HL-60 (cell line): ENCODE measurements around the gene DAZAP1.

Experiments
- CTCF ChIP-seq: IDR thresholded peaks from one replicate; pipeline ENCODE4 v1.5.1; 2011; ENCODE audit warnings: low read length, control low read depth, inconsistent platforms; ENCODE audit not compliant: insufficient read depth
- POLR2AphosphoS5 ChIP-seq: IDR thresholded peaks from 2 replicates; pipeline ENCODE4 v1.6.1; 2012; ENCODE audit warnings: low read depth
- REST ChIP-seq: IDR thresholded peaks from 2 replicates; pipeline ENCODE4 v1.6.1; 2012; ENCODE audit warnings: low read depth; ENCODE audit not compliant: insufficient replicate concordance
- SPI1 ChIP-seq: IDR thresholded peaks from 2 replicates; pipeline ENCODE4 v1.6.1; 2012; ENCODE audit warnings: low read depth, mild to moderate bottlenecking, borderline replicate concordance

DNA sequence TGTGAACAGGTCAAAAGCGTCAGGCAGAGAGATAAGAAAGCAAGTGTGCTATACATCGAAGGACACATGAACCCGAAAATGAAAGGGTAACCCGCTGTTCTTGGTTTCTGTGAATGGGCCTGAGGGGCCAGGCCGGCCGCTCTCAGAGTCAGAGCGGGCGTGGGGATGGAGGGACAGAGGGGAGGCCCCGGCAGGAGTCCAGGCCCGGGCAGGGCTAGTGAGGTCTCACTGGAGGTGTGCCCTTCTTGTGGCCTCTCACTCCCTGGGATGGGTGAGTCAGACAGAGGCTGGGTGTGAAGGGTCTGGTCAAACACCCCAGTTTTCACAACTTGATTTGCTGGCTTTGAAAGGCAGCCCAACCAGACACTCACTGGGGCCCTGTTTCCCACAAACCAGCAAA, 41.1 kb upstream of the DAZAP1 start:
- no peak for TF ChIP-seq REST
- TF ChIP-seq POLR2AphosphoS5 = no peak
- TF ChIP-seq CTCF = no peak
- TF ChIP-seq SPI1 = no peak
